GM12864 (cell line): Measurements from ENCODE around the gene BPHL.

Source experiments
- DNase-seq: peaks from one replicate; pipeline ENCODE4 v3.0.0-alpha.2; 2011; ENCODE audit warnings: low read depth
- H3K4me3 ChIP-seq: 2 replicates; pipeline ENCODE4 v1.5.1; 2011; ENCODE audit warnings: mild to moderate bottlenecking, low read depth, low read length, control low read depth
- CTCF ChIP-seq: IDR thresholded peaks from 2 replicates; pipeline ENCODE4 v1.5.1; 2011; ENCODE audit warnings: low read depth, mild to moderate bottlenecking, moderate library complexity, low read length, control low read depth, inconsistent platforms; ENCODE audit errors: missing control alignments

The BPHL gene

GRCh38 chr6:3119040-3119723 is 671 bp downstream of the BPHL start:
- peak overlapping the region; percentile 92 for H3K4me3 ChIP-seq
- no peak for TF ChIP-seq CTCF
- DNase-seq = no peak

- DNase-seq = no peak
- no peak overlapping the region for H3K4me3 ChIP-seq
- TF ChIP-seq CTCF = no peak
Measured at GRCh38 chr6:3120765-3121089, 2.2 kb downstream of the BPHL start.

GRCh38 chr6:3122823-3123182 is 4.3 kb downstream of the BPHL start:
- no peak overlapping the region for H3K4me3 ChIP-seq
- no peak for DNase-seq
- TF ChIP-seq CTCF = no peak

GRCh38 chr6:3124667-3125066 is 6.2 kb downstream of the BPHL start:
- no peak for DNase-seq
- H3K4me3 ChIP-seq = no peak overlapping the region
- TF ChIP-seq CTCF = no peak

- no peak for TF ChIP-seq CTCF
- no peak for DNase-seq
Measured at GRCh38 chr6:3125815-3126214, 7.3 kb downstream of the BPHL start.

GRCh38 chr6:3128356-3129108 is 10.0 kb downstream of the BPHL start:
- no peak for TF ChIP-seq CTCF
- no peak overlapping the region for H3K4me3 ChIP-seq

More at GRCh38 chr6:3125815-3126214, 7.3 kb downstream of the BPHL start:
- H3K4me3 ChIP-seq = no peak overlapping the region

GRCh38 chr6:3131695-3132094 is 13.2 kb downstream of the BPHL start:
- TF ChIP-seq CTCF = no peak
- no peak overlapping the region for H3K4me3 ChIP-seq
- DNase-seq = no peak

More at GRCh38 chr6:3128356-3129108, 10.0 kb downstream of the BPHL start:
- no peak for DNase-seq
